ENCODE measurements around the gene PKN2.

DNA sequence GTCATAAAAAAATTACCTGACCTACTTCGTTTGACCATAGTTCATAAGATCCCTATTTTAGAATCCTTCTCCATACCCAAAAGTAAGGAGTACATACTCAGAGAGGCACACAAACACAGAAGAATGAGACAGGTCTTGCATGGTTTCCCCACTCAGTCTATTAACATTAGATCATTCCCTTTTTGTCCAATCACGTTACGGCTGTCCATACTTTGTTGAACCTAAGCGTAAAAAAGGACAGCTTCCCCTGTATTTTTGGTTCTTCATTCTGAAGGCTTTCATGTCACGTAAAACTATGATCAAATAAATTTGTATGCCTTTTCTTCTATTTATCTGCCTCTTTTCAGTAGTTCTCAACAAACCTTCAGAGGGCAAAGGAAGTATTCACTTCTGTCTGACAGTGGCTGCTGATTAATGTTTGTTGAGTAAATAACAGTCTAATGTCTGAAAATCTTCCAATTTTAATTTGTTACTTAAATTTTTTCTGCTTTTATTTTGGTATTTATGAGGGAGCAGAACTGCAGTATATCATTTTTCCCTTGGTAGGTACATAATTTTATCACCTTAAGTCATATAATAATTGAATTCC lies 16.4 kb downstream of the PKN2 start:
- TF ChIP-seq, protein P1, sequence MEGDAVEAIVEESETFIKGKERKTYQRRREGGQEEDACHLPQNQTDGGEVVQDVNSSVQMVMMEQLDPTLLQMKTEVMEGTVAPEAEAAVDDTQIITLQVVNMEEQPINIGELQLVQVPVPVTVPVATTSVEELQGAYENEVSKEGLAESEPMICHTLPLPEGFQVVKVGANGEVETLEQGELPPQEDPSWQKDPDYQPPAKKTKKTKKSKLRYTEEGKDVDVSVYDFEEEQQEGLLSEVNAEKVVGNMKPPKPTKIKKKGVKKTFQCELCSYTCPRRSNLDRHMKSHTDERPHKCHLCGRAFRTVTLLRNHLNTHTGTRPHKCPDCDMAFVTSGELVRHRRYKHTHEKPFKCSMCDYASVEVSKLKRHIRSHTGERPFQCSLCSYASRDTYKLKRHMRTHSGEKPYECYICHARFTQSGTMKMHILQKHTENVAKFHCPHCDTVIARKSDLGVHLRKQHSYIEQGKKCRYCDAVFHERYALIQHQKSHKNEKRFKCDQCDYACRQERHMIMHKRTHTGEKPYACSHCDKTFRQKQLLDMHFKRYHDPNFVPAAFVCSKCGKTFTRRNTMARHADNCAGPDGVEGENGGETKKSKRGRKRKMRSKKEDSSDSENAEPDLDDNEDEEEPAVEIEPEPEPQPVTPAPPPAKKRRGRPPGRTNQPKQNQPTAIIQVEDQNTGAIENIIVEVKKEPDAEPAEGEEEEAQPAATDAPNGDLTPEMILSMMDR (IDR thresholded peaks at IDR 0.05) = no peak
- TF ChIP-seq POLR2AphosphoS5 (IDR thresholded peaks at IDR 0.05) (no peak), POLR2A (IDR thresholded peaks at IDR 0.05) (no peak), EP300 (IDR thresholded peaks at IDR 0.05) (no peak)
